GM20000 (cell line): ENCODE data around the gene ANKRD40.

ENCODE experiments used
- DNase-seq: peaks from one replicate; pipeline ENCODE4 v3.0.0; 2012; ENCODE audit warnings: low spot score
- TF ChIP-seq, protein P1 (sequence below): IDR thresholded peaks from 2 replicates; pipeline ENCODE4 v1.5.1; 2012; ENCODE audit warnings: mild to moderate bottlenecking, control low read depth; ENCODE audit errors: extremely low read depth, missing control alignments

Gene ANKRD40

DNA sequence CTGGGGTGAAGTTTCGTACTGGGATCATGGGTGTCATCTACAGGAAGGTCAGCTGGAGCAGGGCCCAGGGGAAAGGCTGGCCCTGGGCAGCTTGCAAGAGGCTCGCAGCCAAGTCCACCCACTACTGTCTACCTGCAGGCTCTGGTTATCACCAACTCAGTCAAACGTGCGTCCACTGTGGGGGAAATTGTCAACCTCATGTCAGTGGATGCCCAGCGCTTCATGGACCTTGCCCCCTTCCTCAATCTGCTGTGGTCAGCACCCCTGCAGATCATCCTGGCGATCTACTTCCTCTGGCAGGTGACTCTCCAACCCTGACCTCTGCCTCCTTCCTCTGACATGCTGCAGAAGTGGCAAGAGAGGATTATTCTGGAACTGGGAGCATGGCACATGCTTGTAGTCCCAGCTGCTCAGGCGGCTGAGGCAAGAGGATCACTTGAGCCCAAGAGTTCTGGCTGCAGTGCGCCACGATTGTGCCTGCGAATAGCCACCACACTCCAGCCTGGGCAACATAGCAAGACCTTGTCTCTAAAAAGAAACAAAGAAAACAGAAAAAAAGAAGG, 43.8 kb downstream of the ANKRD40 start:
- DNase-seq = no peak
- TF ChIP-seq, protein P1, sequence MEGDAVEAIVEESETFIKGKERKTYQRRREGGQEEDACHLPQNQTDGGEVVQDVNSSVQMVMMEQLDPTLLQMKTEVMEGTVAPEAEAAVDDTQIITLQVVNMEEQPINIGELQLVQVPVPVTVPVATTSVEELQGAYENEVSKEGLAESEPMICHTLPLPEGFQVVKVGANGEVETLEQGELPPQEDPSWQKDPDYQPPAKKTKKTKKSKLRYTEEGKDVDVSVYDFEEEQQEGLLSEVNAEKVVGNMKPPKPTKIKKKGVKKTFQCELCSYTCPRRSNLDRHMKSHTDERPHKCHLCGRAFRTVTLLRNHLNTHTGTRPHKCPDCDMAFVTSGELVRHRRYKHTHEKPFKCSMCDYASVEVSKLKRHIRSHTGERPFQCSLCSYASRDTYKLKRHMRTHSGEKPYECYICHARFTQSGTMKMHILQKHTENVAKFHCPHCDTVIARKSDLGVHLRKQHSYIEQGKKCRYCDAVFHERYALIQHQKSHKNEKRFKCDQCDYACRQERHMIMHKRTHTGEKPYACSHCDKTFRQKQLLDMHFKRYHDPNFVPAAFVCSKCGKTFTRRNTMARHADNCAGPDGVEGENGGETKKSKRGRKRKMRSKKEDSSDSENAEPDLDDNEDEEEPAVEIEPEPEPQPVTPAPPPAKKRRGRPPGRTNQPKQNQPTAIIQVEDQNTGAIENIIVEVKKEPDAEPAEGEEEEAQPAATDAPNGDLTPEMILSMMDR = no peak

- TF ChIP-seq, protein P1 = no peak
- no peak for DNase-seq
These were observed 45.0 kb downstream of the ANKRD40 start for GRCh38 chr17:50662632-50663225.

DNA sequence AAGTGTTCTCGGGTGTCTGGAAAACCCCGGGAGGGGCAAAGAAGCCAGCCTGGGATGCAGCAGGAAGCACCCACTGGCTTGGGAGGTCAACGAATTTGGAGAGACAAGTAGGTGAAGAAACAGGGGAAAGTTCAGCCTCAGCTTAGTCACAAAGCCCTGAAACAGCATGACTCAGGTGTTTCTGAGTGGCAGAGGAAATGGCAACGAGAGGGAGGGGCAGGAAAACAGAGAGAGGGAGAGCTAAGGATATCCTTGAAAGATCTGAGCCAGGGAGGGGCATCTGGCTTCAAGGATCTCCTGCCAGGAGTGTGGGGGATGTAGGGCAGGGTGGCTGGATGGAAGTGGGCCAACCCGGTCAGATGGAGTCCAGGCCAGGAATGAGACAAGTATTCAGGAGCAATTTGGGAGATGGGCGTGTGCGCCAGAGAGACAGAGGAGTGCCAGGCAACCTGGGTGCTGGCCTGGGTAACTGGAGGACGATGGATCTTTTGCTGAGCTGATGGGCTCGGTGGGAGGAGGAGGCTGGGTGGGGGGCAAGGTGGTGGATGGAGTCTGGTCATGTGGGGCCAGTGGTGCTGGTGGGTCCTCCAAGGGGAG, 45.8 kb downstream of the ANKRD40 start:
- no peak for DNase-seq
- TF ChIP-seq, protein P1 = no peak

DNA sequence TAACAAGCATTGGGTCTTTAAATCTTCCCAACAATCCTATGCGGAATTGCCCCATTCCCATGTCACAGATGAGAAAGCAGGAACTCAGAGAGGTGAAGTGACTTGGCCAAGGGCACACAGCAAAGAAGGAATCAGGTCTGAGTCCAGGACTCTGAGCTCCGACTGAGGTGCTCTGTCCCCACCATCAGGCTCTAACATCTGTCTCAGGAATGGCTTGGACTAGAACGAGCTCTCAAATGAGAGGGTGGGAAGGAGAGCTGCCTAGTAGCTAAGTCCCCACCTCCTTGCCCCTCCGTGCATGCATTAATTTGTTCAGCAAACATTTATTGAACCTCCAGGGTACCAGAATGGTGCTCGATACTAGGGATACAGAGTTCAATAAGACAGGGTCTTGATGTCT, 46.4 kb downstream of the ANKRD40 start:
- DNase-seq = no peak
- TF ChIP-seq, protein P1 = no peak

GRCh38 chr17:50660887-50661345, 46.8 kb downstream of the ANKRD40 start:
- DNase-seq = no peak
- TF ChIP-seq, protein P1 = no peak

DNA sequence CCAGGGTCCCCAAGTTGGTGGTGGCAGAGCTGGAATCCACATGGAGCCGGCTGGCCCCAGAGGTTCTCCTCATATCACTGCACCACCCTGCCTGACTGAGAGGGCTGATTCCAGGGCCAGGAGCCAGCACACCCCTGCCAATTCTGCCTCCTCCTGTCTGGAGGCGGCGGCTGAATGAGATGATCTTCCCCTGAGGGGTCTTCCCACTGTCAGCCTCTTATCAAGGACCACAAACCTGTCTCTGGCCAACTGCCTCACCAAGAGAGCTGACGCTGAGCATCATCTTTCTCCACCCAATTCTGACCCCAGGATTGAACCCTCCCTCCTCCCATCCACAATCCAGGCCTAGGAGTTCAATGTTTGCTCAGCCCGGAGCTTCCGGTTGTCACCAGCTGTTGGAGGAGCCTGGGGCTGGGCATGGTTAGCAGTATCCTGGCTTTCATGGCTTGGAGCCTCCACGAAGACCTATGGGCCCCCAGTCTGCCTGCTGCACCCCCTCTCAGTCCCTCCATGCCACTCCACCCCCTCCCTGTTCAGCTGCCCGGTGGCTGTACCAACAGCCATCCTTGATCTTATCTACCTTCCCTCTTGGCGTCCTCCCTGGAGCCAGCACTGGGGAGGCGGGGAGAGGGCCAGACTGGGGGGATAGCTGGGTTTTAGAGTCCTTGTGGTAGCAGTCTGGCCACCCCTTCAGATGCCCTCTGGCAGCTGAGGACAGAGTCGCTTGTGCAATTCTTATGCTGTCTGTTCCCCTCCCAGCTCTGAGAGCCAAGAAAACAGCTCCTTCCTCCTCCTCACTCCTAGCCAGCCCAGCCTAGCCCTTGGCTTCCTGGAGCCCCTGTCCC, 47.5 kb downstream of the ANKRD40 start:
- DNase-seq = no peak
- TF ChIP-seq, protein P1 = no peak

DNA sequence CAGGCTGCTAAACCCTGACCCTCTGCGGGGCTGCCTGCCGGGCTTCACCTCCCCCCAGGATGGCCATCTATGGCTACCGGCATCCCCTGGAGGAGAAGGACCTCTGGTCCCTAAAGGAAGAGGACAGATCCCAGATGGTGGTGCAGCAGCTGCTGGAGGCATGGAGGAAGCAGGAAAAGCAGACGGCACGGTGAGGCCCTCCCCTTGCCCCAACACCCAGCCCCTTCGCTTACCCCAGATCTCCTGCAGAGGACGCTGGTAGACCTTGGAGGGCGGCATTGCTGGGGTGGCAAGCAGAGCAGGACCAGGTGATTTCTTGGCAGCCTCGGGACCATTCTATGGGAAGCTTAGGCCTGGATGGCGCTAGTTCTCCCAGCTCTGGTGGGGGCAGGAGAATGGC, 48.5 kb downstream of the ANKRD40 start:
- TF ChIP-seq, protein P1 = no peak
- no peak for DNase-seq
